ENCODE measurements around the gene LCMT1.

- TF ChIP-seq, protein P1, sequence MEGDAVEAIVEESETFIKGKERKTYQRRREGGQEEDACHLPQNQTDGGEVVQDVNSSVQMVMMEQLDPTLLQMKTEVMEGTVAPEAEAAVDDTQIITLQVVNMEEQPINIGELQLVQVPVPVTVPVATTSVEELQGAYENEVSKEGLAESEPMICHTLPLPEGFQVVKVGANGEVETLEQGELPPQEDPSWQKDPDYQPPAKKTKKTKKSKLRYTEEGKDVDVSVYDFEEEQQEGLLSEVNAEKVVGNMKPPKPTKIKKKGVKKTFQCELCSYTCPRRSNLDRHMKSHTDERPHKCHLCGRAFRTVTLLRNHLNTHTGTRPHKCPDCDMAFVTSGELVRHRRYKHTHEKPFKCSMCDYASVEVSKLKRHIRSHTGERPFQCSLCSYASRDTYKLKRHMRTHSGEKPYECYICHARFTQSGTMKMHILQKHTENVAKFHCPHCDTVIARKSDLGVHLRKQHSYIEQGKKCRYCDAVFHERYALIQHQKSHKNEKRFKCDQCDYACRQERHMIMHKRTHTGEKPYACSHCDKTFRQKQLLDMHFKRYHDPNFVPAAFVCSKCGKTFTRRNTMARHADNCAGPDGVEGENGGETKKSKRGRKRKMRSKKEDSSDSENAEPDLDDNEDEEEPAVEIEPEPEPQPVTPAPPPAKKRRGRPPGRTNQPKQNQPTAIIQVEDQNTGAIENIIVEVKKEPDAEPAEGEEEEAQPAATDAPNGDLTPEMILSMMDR (conservative IDR thresholded peaks at IDR 0.05; ENCODE audit: low read depth, low read length), result no peak
- TF ChIP-seq RFX5 (IDR thresholded peaks at IDR 0.05; ENCODE audit: low read depth, low read length) (no peak), CHD1 (IDR thresholded peaks at IDR 0.05; ENCODE audit: low read depth, low read length) (no peak), ELK1 (IDR thresholded peaks at IDR 0.05; ENCODE audit: borderline replicate concordance, low read depth, low read length) (no peak)
Observed at GRCh38 chr16:25066426-25066746, 45.2 kb upstream of the LCMT1 start.

Measured in IMR-90 (cell line).